Left lung (tissue), 14 donors: Measurements from ENCODE around the gene SECISBP2. TPM values are rescaled to one million over a fixed set of nuclear protein-coding genes. Genes with fewer than 3 reads are reported as not detected.
A peak's percentile ranks its signal among the peaks of the same experiment; 100 is the strongest.
"Not testable (repeated sequence)": the region's sequence is repeated elsewhere in the genome, so short reads cannot be mapped to it uniquely, and the experiment has no call there.

Source experiments
- ATAC-seq: fragments of 200-7000 bp; cut with Tn5 transposase; one replicate; pipeline ENCODE4 v1.9.1; 2020; ENCODE audit warnings: moderate library complexity
- DNase-seq, 4 donors: peaks; one replicate each; pipeline ENCODE4 v3.0.0-alpha.2; 2013 to 2020
- H3K27ac ChIP-seq, 2 donors: fragments of 200-600 bp; sonication (generic) in 1 of 2; one replicate each; pipeline versions ENCODE4 v1.5.0 to v1.8.0; 2020 to 2021
- H3K27me3 ChIP-seq, 2 donors: fragments of 200-600 bp; sonication (generic) in 1 of 2; one replicate each; pipeline versions ENCODE4 v1.5.0 to v1.8.0; 2020 to 2021
- H3K36me3 ChIP-seq, 2 donors: fragments of 200-600 bp; sonication (generic) in 1 of 2; one replicate each; pipeline versions ENCODE4 v1.5.0 to v1.8.0; 2020 to 2021
- H3K4me1 ChIP-seq, 2 donors: fragments of 200-600 bp; one replicate each; pipeline ENCODE4 v1.8.0; 2021
- H3K4me3 ChIP-seq, 2 donors: fragments of 200-600 bp; sonication (generic) in 1 of 2; one replicate each; pipeline versions ENCODE4 v1.5.0 to v1.8.0; 2020 to 2021; ENCODE audit warnings: mild to moderate bottlenecking in 1 of 2
- H3K9me3 ChIP-seq, 2 donors: fragments of 200-600 bp; sonication (generic) in 1 of 2; one replicate each; pipeline versions ENCODE4 v1.5.0 to v1.8.0; 2020 to 2021
- CTCF ChIP-seq, 2 donors: fragments of 200-600 bp; sonication (generic) in 1 of 2; IDR thresholded peaks; one replicate each; pipeline versions ENCODE4 v1.5.0 to v1.8.0; 2021; ENCODE audit warnings: antibody characterized with exemption in 2 of 2
- intact Hi-C, 2 donors: fragments of 100-400 bp; cut with DNase I; formaldehyde crosslinking; loops; one replicate each; pipeline versions ENCODE4 v1.11.2 to v1.14.2; 2022
- long read RNA-seq, 12 donors: library from polyadenylated mRNA in 2 of 12; unstranded in 2 of 12; transcript quantifications; one replicate each; pipeline ENCODE4 v2.0.0 and lab custom pipeline, GENCODE V29; 2019 to 2026
- polyA plus RNA-seq, 6 donors: library from polyadenylated mRNA; unstranded; fragments of 120-200 nt; gene quantifications; one replicate each; pipeline ENCODE4 v1.2.1, GENCODE V29; 2013; ENCODE audit not compliant: insufficient read length in 6 of 6
- total RNA-seq, 2 donors: library from RNA; stranded (reverse); fragmentation: NEBNext Ultra II Directional; extraction: Animal tissue kit (Norgen Biotek cat#: 25700); gene quantifications; one replicate each; pipeline ENCODE4 v1.2.1, GENCODE V29; 2021
- donor health status: DM: no; HTN: yes; CAD: no.
- donor health status: DM: no; HTN: no; CAD: no.

SECISBP2 gene
- total RNA-seq (10 to 100 TPM; 31.4 to 51.0 TPM), polyA plus RNA-seq (10 to 100 TPM; 77.8 to 92.8 (median 91.2) TPM)
- long read RNA-seq, donor 1, full-length matches to known transcripts, result 3 of 12 reads
- long read RNA-seq, donor 1, partial matches to known transcripts, result 9 of 12 reads
- long read RNA-seq, donor 1, other reads (novel, unspliced or antisense), result 0 of 12 reads
- long read RNA-seq, donor 2, full-length matches to known transcripts, result 7 of 7 reads
- long read RNA-seq, donor 2, partial matches to known transcripts, result 0 of 7 reads
- long read RNA-seq, donor 2, other reads (novel, unspliced or antisense), result 0 of 7 reads
- long read RNA-seq, donor 3, full-length matches to known transcripts, result 4 of 4 reads
- long read RNA-seq, donor 3, partial matches to known transcripts, result 0 of 4 reads
- long read RNA-seq, donor 3, other reads (novel, unspliced or antisense), result 0 of 4 reads
- long read RNA-seq, donor 4, partial matches to known transcripts, result 19 of 25 reads
- long read RNA-seq, donor 4, other reads (novel, unspliced or antisense), result 6 of 25 reads
- long read RNA-seq, donor 5, full-length matches to known transcripts, result 4 of 9 reads
- long read RNA-seq, donor 5, partial matches to known transcripts, result 5 of 9 reads
- long read RNA-seq, donor 5, other reads (novel, unspliced or antisense), result 0 of 9 reads
- long read RNA-seq, donor 6, full-length matches to known transcripts, result 1 of 1 reads
- long read RNA-seq, donor 6, partial matches to known transcripts, result 0 of 1 reads
- long read RNA-seq, donor 6, other reads (novel, unspliced or antisense), result 0 of 1 reads
- long read RNA-seq, donor 7, full-length matches to known transcripts, result 3 of 3 reads
- long read RNA-seq, donor 7, partial matches to known transcripts, result 0 of 3 reads
- long read RNA-seq, donor 7, other reads (novel, unspliced or antisense), result 0 of 3 reads
- long read RNA-seq, donor 8, full-length matches to known transcripts, result 6 of 11 reads
- long read RNA-seq, donor 8, partial matches to known transcripts, result 5 of 11 reads
- long read RNA-seq, donor 8, other reads (novel, unspliced or antisense), result 0 of 11 reads
- long read RNA-seq, donor 9, result 0 reads
- long read RNA-seq, donor 10, partial matches to known transcripts, result 20 of 27 reads
- long read RNA-seq, donor 10, other reads (novel, unspliced or antisense), result 7 of 27 reads
- long read RNA-seq, donor 11, full-length matches to known transcripts, result 1 of 1 reads
- long read RNA-seq, donor 11, partial matches to known transcripts, result 0 of 1 reads
- long read RNA-seq, donor 11, other reads (novel, unspliced or antisense), result 0 of 1 reads
- long read RNA-seq, donor 12, full-length matches to known transcripts, result 3 of 12 reads
- long read RNA-seq, donor 12, partial matches to known transcripts, result 9 of 12 reads
- long read RNA-seq, donor 12, other reads (novel, unspliced or antisense), result 0 of 12 reads

GRCh38 chr9:89318123-89319014, at the start of gene SECISBP2:
Gene SECISBP2 (plus strand): TSS chr9:89318500. CDS start chr9:89318577, 77 bp downstream.
- peak within 1 kb of the TSS; percentile 99 to 100 for H3K27ac ChIP-seq
- no peaks in the 10 kb centered on the region for H3K27me3 ChIP-seq
- peaks cover 24 to 68% of the 10 kb centered on the region in 2 donors for H3K4me1 ChIP-seq
- peak; percentile 59 to 60 for TF ChIP-seq CTCF (IDR thresholded peaks at IDR 0.05)
- H3K4me3 ChIP-seq, result peak within 1 kb of the TSS; percentile 41 to 59
- peaks cover 0 to 14% of the 10 kb centered on the region in 2 donors for H3K36me3 ChIP-seq
- peak; percentile 97 to 99 (median 98) for DNase-seq
- peak; percentile 97 for ATAC-seq
- intact Hi-C loops, result loop anchor here in 1 of 2 donors (5.0 kb wide), 1 partner anchor 229 kb away; no protein-coding TSS in a partner anchor
- H3K9me3 ChIP-seq, result no peaks in the 10 kb centered on the region

- Histone ChIP-seq H3K9me3 (peaks cover 0 to 34% of the 10 kb centered on the region in 2 donors), H3K4me1 (peaks cover 0 to 2% of the 10 kb centered on the region in 2 donors), H3K27ac (no peak overlapping the region), H3K36me3 (no peaks in the 10 kb centered on the region), H3K4me3 (no peak overlapping the region), H3K27me3 (no peaks in the 10 kb centered on the region)
- ATAC-seq (no peak), DNase-seq (no peak)
- intact Hi-C loops, result no loop called here
- no peak for TF ChIP-seq CTCF (IDR thresholded peaks at IDR 0.05)
These were observed 44.6 kb upstream of the SECISBP2 start for GRCh38 chr9:89273528-89274279.

- no peak for DNase-seq
- intact Hi-C loops, result no loop called here
- Histone ChIP-seq H3K36me3 (no peaks in the 10 kb centered on the region), H3K4me1 (peaks cover 0 to 8% of the 10 kb centered on the region in 2 donors), H3K9me3 (peaks cover 0 to 34% of the 10 kb centered on the region in 2 donors), H3K4me3 (no peak overlapping the region), H3K27me3 (no peaks in the 10 kb centered on the region), H3K27ac (no peak overlapping the region)
- no peak for TF ChIP-seq CTCF (IDR thresholded peaks at IDR 0.05)
- ATAC-seq, result no peak
These were observed 43.5 kb upstream of the SECISBP2 start for GRCh38 chr9:89274838-89275237.

GRCh38 chr9:89276040-89276439, 42.3 kb upstream of the SECISBP2 start:
- H3K27me3 ChIP-seq, intact Hi-C loops, H3K4me1 ChIP-seq, DNase-seq, H3K4me3 ChIP-seq, ATAC-seq, H3K27ac ChIP-seq, H3K36me3 ChIP-seq: not testable (repeated sequence)
- H3K9me3 ChIP-seq, result peaks cover 0 to 34% of the 10 kb centered on the region in 2 donors
